Spleen (tissue), 11 donors: ENCODE measurements around the gene ITGB5. TPM values are rescaled to one million over a fixed set of nuclear protein-coding genes. Genes with fewer than 3 reads are reported as not detected.

Experiments used
- DNase-seq: peaks from one replicate; pipeline ENCODE4 v3.0.0-alpha.2; 2020
- H3K27ac ChIP-seq, 8 donors: fragments of 200-600 bp; sonication (generic) in 7 of 8; 1 replicate in 4 of 8; 2 replicates in 4 of 8; pipeline versions ENCODE4 v1.5.0 to v1.8.0; 2016 to 2021; ENCODE audit warnings: inconsistent platforms in 4 of 8, mild to moderate bottlenecking in 4 of 8, moderate library complexity in 1 of 8
- H3K27me3 ChIP-seq, 7 donors: fragments of 200-600 bp; sonication (generic) in 6 of 7; replicated peaks in 1 of 7; 1 replicate in 4 of 7; 2 replicates in 3 of 7; pipeline versions ENCODE4 v1.5.0 to v1.8.0; 2016 to 2021; ENCODE audit warnings: inconsistent platforms in 3 of 7, mild to moderate bottlenecking in 1 of 7
- H3K36me3 ChIP-seq, 6 donors: fragments of 200-600 bp; sonication (generic) in 5 of 6; 1 replicate in 4 of 6; 2 replicates in 2 of 6; pipeline versions ENCODE4 v1.5.0 to v1.8.0; 2016 to 2021; ENCODE audit warnings: inconsistent platforms in 2 of 6
- H3K4me1 ChIP-seq, 6 donors: fragments of 200-600 bp; sonication (generic) in 5 of 6; 1 replicate in 3 of 6; 2 replicates in 3 of 6; pipeline versions ENCODE4 v1.5.0 to v1.8.0; 2016 to 2021; ENCODE audit warnings: inconsistent platforms in 3 of 6
- H3K4me3 ChIP-seq, 8 donors: fragments of 200-600 bp; sonication (generic) in 7 of 8; 1 replicate in 4 of 8; 2 replicates in 4 of 8; pipeline versions ENCODE4 v1.5.0 to v1.8.0; 2016 to 2021; ENCODE audit warnings: inconsistent platforms in 4 of 8, mild to moderate bottlenecking in 4 of 8, moderate library complexity in 2 of 8
- H3K9me3 ChIP-seq, 8 donors: fragments of 200-600 bp; sonication (generic) in 7 of 8; 1 replicate in 4 of 8; 2 replicates in 4 of 8; pipeline versions ENCODE4 v1.5.0 to v1.8.0; 2016 to 2021; ENCODE audit warnings: inconsistent platforms in 4 of 8
- POLR2A ChIP-seq, 3 donors: fragments of 450-650 bp; IDR thresholded peaks; one replicate each; pipeline ENCODE4 v1.5.1; 2017; ENCODE audit warnings: antibody characterized with exemption in 3 of 3, mild to moderate bottlenecking in 1 of 3
- POLR2AphosphoS5 ChIP-seq, 3 donors: sonication (generic); formaldehyde crosslinking; IDR thresholded peaks; one replicate each; pipeline ENCODE4 v1.5.1; 2017; ENCODE audit warnings: antibody characterized with exemption in 3 of 3
- whole genome bisulfite sequencing, 5 donors: extraction: QIAGEN DNeasy Blood & Tissue Kit in 3 of 5; methylation state at CpG; one replicate each; pipeline versions ENCODE4 v1.1.5 to v1.1.7; 2013 to 2018; 5-methylcytosine and 5-hydroxymethylcytosine counted together
- intact Hi-C: fragments of 100-400 bp; cut with DNase I; formaldehyde crosslinking; loops from one replicate; pipeline ENCODE4 v1.15.0; 2023; ENCODE audit warnings: low total_unique reads
- polyA plus RNA-seq, 3 donors: library from polyadenylated mRNA; stranded (reverse); fragments of 200-250 nt; gene quantifications; one replicate each; pipeline ENCODE4 v1.2.1, GENCODE V29; 2013
- total RNA-seq, 7 donors: library from RNA; depleted of rRNA in 3 of 7; stranded (reverse); fragments of >200 nt in 3 of 7; fragmentation: NEBNext Ultra II Directional in 4 of 7; extraction: Animal tissue kit (Norgen Biotek cat#: 25700) in 4 of 7; gene quantifications; one replicate each; pipeline versions ENCODE4 v1.1.0 to v1.2.1, GENCODE V29; 2016 to 2021
- TF ChIP-seq, protein P1 (sequence below), 11 experiments: fragments of 200-600 bp in 7 of 11; fragments of 450-650 bp in 4 of 11; sonication (generic) in 4 of 11; IDR thresholded peaks in 8 of 11; conservative IDR thresholded peaks in 3 of 11; 1 replicate in 7 of 11; 2 replicates in 4 of 11; pipeline versions ENCODE4 v1.4.0 to v1.8.0; 2016 to 2021; ENCODE audit warnings: antibody characterized with exemption in 11 of 11, inconsistent platforms in 4 of 11, mild to moderate bottlenecking in 1 of 11
- donor health status: healthy with polysubstance abuse.
- donor health status: DM: no; HTN: no; CAD: no; lungs with moderate emphysema.
- donor health status: DM: no; HTN: no; CAD: no.
- donor health status: Bipolar disorder and iron deficiency.
- donor health status: healthy.
- donor health status: DM: no; HTN: no; CAD: no.
- donor health status: DM: yes; HTN: yes; CAD: no.

ITGB5 gene
- total and polyA plus RNA-seq, 10 donors = 7.4 to 227 (median 108) TPM

DNA sequence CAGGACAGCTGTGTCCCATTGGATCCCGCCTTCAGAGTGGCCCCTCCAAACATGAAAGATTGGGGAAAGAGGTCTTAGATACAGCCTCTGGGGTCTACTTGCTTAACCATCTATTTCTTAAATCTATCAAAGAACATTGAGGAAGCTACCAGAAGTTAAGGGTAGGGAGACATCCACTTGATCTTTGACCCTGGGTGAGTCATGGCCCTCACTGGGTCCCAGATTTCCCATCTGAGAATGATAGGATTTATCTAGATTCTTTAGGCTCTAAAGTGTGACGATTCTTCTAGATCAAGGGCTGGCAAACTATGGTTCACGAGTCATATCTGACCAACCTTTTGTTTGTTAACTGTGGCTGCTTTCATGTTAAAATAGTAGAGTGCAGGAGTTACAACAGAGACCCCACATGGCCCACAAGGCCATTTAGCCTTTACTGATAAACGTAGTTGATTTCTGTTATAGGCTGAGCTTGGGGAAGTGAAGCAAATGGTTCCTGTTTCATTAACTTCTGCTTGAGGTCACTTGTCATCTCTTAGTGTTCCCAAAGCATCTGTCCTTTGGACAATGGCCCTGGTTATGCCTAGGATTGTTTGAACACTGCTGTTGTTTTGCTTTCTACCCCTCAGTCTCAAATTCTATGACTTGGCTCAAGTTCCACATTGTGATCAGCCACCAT, 39.4 kb upstream of the ITGB5 start:
- 57 to 70% (median 66%) methylated on average over 4 of the region's 4 CpGs for WGBS, 5 donors
- intact Hi-C loops = loop anchor here (5.0 to 10.0 kb wide), 2 partner anchors 511 to 658 kb away; no protein-coding TSS in a partner anchor

DNA sequence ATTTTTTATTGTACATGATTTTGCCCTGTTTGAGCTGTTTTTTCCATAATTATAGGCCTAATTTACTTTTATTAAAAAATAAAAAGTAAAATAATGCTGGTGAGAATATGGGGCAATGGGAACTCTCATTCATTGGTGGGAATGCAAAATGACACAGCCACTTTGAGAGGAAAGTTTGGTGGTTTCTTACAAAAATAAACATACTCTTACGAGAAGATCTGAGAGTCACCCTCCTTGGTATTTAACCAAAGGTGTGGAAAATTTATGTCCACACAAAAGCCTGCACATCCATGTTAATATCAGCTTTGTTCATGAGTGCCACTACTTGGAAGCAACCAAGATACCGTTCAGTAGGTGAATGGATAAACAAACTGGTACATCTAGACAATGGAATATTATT, 37.6 kb upstream of the ITGB5 start:
- intact Hi-C loops = loop anchor here (5.0 to 10.0 kb wide), 2 partner anchors 513 to 660 kb away; no protein-coding TSS in a partner anchor
- Histone ChIP-seq H3K4me3 (no peak overlapping the region), H3K9me3 (no peaks in the 10 kb centered on the region), H3K36me3 (no peaks in the 10 kb centered on the region), H3K27ac (no peak overlapping the region), H3K4me1 (peaks cover 0 to 4% (median 0%) of the 10 kb centered on the region in 6 donors), H3K27me3 (no peaks in the 10 kb centered on the region)
- DNase-seq = no peak
- 82 to 89% (median 88%) methylated on average over 2 of the region's 2 CpGs for WGBS, 5 donors
- TF ChIP-seq POLR2AphosphoS5 (IDR thresholded peaks at IDR 0.05) (no peak), POLR2A (IDR thresholded peaks at IDR 0.05) (no peak)
- TF ChIP-seq, protein P1, sequence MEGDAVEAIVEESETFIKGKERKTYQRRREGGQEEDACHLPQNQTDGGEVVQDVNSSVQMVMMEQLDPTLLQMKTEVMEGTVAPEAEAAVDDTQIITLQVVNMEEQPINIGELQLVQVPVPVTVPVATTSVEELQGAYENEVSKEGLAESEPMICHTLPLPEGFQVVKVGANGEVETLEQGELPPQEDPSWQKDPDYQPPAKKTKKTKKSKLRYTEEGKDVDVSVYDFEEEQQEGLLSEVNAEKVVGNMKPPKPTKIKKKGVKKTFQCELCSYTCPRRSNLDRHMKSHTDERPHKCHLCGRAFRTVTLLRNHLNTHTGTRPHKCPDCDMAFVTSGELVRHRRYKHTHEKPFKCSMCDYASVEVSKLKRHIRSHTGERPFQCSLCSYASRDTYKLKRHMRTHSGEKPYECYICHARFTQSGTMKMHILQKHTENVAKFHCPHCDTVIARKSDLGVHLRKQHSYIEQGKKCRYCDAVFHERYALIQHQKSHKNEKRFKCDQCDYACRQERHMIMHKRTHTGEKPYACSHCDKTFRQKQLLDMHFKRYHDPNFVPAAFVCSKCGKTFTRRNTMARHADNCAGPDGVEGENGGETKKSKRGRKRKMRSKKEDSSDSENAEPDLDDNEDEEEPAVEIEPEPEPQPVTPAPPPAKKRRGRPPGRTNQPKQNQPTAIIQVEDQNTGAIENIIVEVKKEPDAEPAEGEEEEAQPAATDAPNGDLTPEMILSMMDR (IDR thresholded peaks at IDR 0.05 in 8 of 11, conservative IDR thresholded peaks at IDR 0.05 in 3 of 11) = no peak

More for the DNA sequence above, 39.4 kb upstream of the ITGB5 start:
- Histone ChIP-seq H3K4me3 (no peak overlapping the region), H3K27ac (peak overlapping the region in 2 of 8 donors; percentile 36 to 45), H3K36me3 (no peaks in the 10 kb centered on the region), H3K27me3 (no peaks in the 10 kb centered on the region), H3K4me1 (peaks cover 0 to 4% (median 0%) of the 10 kb centered on the region in 6 donors), H3K9me3 (no peaks in the 10 kb centered on the region)
- no peak for TF ChIP-seq POLR2A (IDR thresholded peaks at IDR 0.05)
- no peak for TF ChIP-seq POLR2AphosphoS5 (IDR thresholded peaks at IDR 0.05)
- TF ChIP-seq, protein P1 (IDR thresholded peaks at IDR 0.05 in 8 of 11, conservative IDR thresholded peaks at IDR 0.05 in 3 of 11) = no peak
- DNase-seq = no peak

DNA sequence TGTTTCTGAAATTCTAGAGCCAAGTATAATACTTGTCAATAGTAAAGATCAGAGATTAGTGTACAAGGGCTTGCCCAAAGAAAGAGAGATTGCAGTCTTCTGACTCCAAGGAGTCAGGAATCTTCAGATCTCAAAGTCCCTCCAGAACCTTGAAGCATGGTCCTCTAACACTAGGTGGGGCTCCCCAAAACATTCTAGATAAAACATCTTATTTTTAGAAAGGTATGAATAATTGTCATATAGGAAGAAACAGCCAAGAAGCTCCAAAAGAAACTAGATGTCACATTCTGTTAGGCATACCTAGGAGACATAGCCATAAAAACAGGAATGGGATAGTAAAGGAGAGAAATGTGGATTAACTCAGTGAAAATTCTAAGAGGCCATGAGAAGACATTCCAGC, 36.7 kb upstream of the ITGB5 start:
- Histone ChIP-seq H3K4me3 (no peak overlapping the region), H3K36me3 (no peaks in the 10 kb centered on the region), H3K27ac (no peak overlapping the region), H3K9me3 (no peaks in the 10 kb centered on the region), H3K4me1 (peaks cover 0 to 4% (median 0%) of the 10 kb centered on the region in 6 donors), H3K27me3 (no peaks in the 10 kb centered on the region)
- DNase-seq = no peak
- intact Hi-C loops = loop anchor here (10.0 kb wide), 1 partner anchor 661 kb away; no protein-coding TSS in a partner anchor
- TF ChIP-seq, protein P1 (IDR thresholded peaks at IDR 0.05 in 8 of 11, conservative IDR thresholded peaks at IDR 0.05 in 3 of 11) = no peak
- no peak for TF ChIP-seq POLR2AphosphoS5 (IDR thresholded peaks at IDR 0.05)
- TF ChIP-seq POLR2A (IDR thresholded peaks at IDR 0.05) = no peak

DNA sequence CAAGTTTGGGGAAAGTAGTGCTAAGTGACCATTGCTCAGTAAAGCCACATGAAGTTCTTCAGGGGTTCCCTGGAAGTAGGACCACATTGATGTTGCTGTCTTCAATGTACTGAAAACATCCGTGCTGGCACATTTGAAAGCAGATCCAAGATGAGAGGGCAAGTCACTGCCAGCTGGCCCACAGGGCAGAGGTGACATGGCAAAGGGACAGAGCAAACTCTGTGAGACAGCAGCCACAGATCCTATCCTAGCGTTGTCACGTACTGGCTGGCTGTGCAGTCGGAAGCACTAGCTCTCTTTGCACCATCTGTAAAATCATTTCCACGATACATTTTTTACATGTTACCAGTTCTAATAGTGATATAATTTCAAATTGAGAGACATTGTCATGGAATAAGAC, 33.6 kb upstream of the ITGB5 start:
- no peak for TF ChIP-seq POLR2A (IDR thresholded peaks at IDR 0.05)
- TF ChIP-seq POLR2AphosphoS5 (IDR thresholded peaks at IDR 0.05) = no peak
- TF ChIP-seq, protein P1 (IDR thresholded peaks at IDR 0.05 in 8 of 11, conservative IDR thresholded peaks at IDR 0.05 in 3 of 11) = no peak
- H3K27ac ChIP-seq = no peak overlapping the region
- no peak overlapping the region for H3K4me3 ChIP-seq
- no peaks in the 10 kb centered on the region for H3K27me3 ChIP-seq
- no peaks in the 10 kb centered on the region for H3K9me3 ChIP-seq
- WGBS, 5 donors = 84 to 96% (median 91%) methylated on average over 5 of the region's 5 CpGs
- no peaks in the 10 kb centered on the region for H3K4me1 ChIP-seq
- intact Hi-C loops = loop anchor here (10.0 kb wide), 1 partner anchor 664 kb away; no protein-coding TSS in a partner anchor
- no peaks in the 10 kb centered on the region for H3K36me3 ChIP-seq
- no peak for DNase-seq
